ENCODE results near the gene SORCS2. TPM values are rescaled to one million over a fixed set of nuclear protein-coding genes. Genes with fewer than 3 reads are reported as not detected.

Gene SORCS2
- total RNA-seq, 1 experiment from 2014 or later: 0.06 TPM

- intact Hi-C loops (cut with micrococcal nuclease; ENCODE audit: unreplicated experiment): no loop called here
- Histone ChIP-seq H3K36me3 (ENCODE audit: insufficient read depth, low read length, poor library complexity, severe bottlenecking) (no peaks in the 10 kb centered on the region), H3K4me3 (ENCODE audit: low read depth, low read length, poor library complexity, severe bottlenecking) (no peak overlapping the region), H3K27me3 (replicated peaks; ENCODE audit: insufficient read depth, low read depth, low read length, poor library complexity) (peaks cover 29% of the 10 kb centered on the region), H3K4me1 (ENCODE audit: insufficient read depth, low read length, poor library complexity, severe bottlenecking) (no peaks in the 10 kb centered on the region), H3K27ac (ENCODE audit: low read depth, low read length, poor library complexity, severe bottlenecking) (no peak overlapping the region), H3K9me3 (ENCODE audit: low read depth, low read length, poor library complexity, severe bottlenecking) (no peaks in the 10 kb centered on the region)
- DNase-seq (ENCODE audit: low spot score): no peak
- POLR2A ChIA-PET (ENCODE audit: low non-redundant PET): no interaction called here
- no TSS peak for BruUV-seq (replicated peaks)
- TF ChIP-seq EZH2 (IDR thresholded peaks at IDR 0.05; ENCODE audit: borderline replicate concordance, low read depth, low read length, poor library complexity, severe bottlenecking) (no peak), CTCF (conservative IDR thresholded peaks at IDR 0.05; ENCODE audit: low read depth, low read length) (no peak)
- CTCF ChIA-PET: no interaction called here
Measured at GRCh38 chr4:7608046-7608445, 415.7 kb downstream of the SORCS2 start.

- no TSS peak for BruUV-seq (replicated peaks)
- Histone ChIP-seq H3K27me3 (replicated peaks; ENCODE audit: insufficient read depth, low read depth, low read length, poor library complexity) (peaks cover 29% of the 10 kb centered on the region), H3K9me3 (ENCODE audit: low read depth, low read length, poor library complexity, severe bottlenecking) (no peaks in the 10 kb centered on the region), H3K4me3 (ENCODE audit: low read depth, low read length, poor library complexity, severe bottlenecking) (no peak overlapping the region), H3K36me3 (ENCODE audit: insufficient read depth, low read length, poor library complexity, severe bottlenecking) (no peaks in the 10 kb centered on the region), H3K27ac (ENCODE audit: low read depth, low read length, poor library complexity, severe bottlenecking) (no peak overlapping the region), H3K4me1 (ENCODE audit: insufficient read depth, low read length, poor library complexity, severe bottlenecking) (no peaks in the 10 kb centered on the region)
- intact Hi-C loops (cut with micrococcal nuclease; ENCODE audit: unreplicated experiment): no loop called here
- no peak for DNase-seq (ENCODE audit: low spot score)
- POLR2A ChIA-PET (ENCODE audit: low non-redundant PET): no interaction called here
- TF ChIP-seq EZH2 (IDR thresholded peaks at IDR 0.05; ENCODE audit: borderline replicate concordance, low read depth, low read length, poor library complexity, severe bottlenecking) (no peak), CTCF (conservative IDR thresholded peaks at IDR 0.05; ENCODE audit: low read depth, low read length) (no peak)
- CTCF ChIA-PET: no interaction called here
Measured at GRCh38 chr4:7609316-7609715, 417.0 kb downstream of the SORCS2 start.

GRCh38 chr4:7610022-7610670 is 417.8 kb downstream of the SORCS2 start:
- TF ChIP-seq EZH2 (IDR thresholded peaks at IDR 0.05; ENCODE audit: borderline replicate concordance, low read depth, low read length, poor library complexity, severe bottlenecking): no peak
- no peak for TF ChIP-seq CTCF (conservative IDR thresholded peaks at IDR 0.05; ENCODE audit: low read depth, low read length)
- DNase-seq (ENCODE audit: low spot score): no peak
- CTCF ChIA-PET: no interaction called here
- no peak overlapping the region for H3K4me3 ChIP-seq (ENCODE audit: low read depth, low read length, poor library complexity, severe bottlenecking)
- H3K4me1 ChIP-seq (ENCODE audit: insufficient read depth, low read length, poor library complexity, severe bottlenecking): no peaks in the 10 kb centered on the region
- BruUV-seq (replicated peaks): no TSS peak
- intact Hi-C loops (cut with micrococcal nuclease; ENCODE audit: unreplicated experiment): no loop called here
- no peaks in the 10 kb centered on the region for H3K9me3 ChIP-seq (ENCODE audit: low read depth, low read length, poor library complexity, severe bottlenecking)
- no peaks in the 10 kb centered on the region for H3K36me3 ChIP-seq (ENCODE audit: insufficient read depth, low read length, poor library complexity, severe bottlenecking)
- peaks cover 29% of the 10 kb centered on the region for H3K27me3 ChIP-seq (replicated peaks; ENCODE audit: insufficient read depth, low read depth, low read length, poor library complexity)
- POLR2A ChIA-PET (ENCODE audit: low non-redundant PET): no interaction called here
- no peak overlapping the region for H3K27ac ChIP-seq (ENCODE audit: low read depth, low read length, poor library complexity, severe bottlenecking)

Data from A673 (cell line).